GM12878 (cell line): ENCODE results near the gene NFE2L3. TPM values are rescaled to one million over a fixed set of nuclear protein-coding genes. Genes with fewer than 3 reads are reported as not detected.

Source experiments
- BACH1 ChIP-seq: fragments of 450-650 bp; IDR thresholded peaks from 2 replicates; pipeline ENCODE4 v1.6.1; 2017; ENCODE audit warnings: mild to moderate bottlenecking, borderline replicate concordance
- DPF2 ChIP-seq: fragments of 450-650 bp; IDR thresholded peaks from 2 replicates; pipeline ENCODE4 v1.6.1; 2017; ENCODE audit warnings: mild to moderate bottlenecking
- EGR1 ChIP-seq, 2 experiments: IDR thresholded peaks; 1 replicate in 1 of 2; 2 replicates in 1 of 2; pipeline ENCODE4 v1.6.1; 2011 to 2012; ENCODE audit warnings: low read depth in 2 of 2, low read length in 2 of 2, borderline replicate concordance in 1 of 2, mild to moderate bottlenecking in 1 of 2, moderate library complexity in 1 of 2
- FOXK2 ChIP-seq: fragments of 450-650 bp; IDR thresholded peaks from 2 replicates; pipeline ENCODE4 v1.6.1; 2017; ENCODE audit warnings: mild to moderate bottlenecking, moderate library complexity
- HDGF ChIP-seq: fragments of 450-650 bp; IDR thresholded peaks from 2 replicates; pipeline ENCODE4 v1.6.1; 2016; ENCODE audit warnings: antibody characterized with exemption
- KLF5 ChIP-seq: fragments of 450-650 bp; IDR thresholded peaks from 2 replicates; pipeline ENCODE4 v1.6.1; 2014; ENCODE audit warnings: mild to moderate bottlenecking; ENCODE audit not compliant: partially characterized antibody
- MTA3 ChIP-seq: IDR thresholded peaks from 2 replicates; pipeline ENCODE4 v1.6.1; 2012; ENCODE audit warnings: low read length, inconsistent platforms, borderline replicate concordance
- NFYA ChIP-seq: IDR thresholded peaks from 2 replicates; pipeline ENCODE4 v1.6.1; 2011; ENCODE audit warnings: low read depth, mild to moderate bottlenecking, low read length, improper control_type of control experiment, borderline replicate concordance
- NR2F1 ChIP-seq: fragments of 450-650 bp; conservative IDR thresholded peaks from 2 replicates; pipeline ENCODE4 v1.6.1; 2017; ENCODE audit warnings: mild to moderate bottlenecking
- POU2F2 ChIP-seq: IDR thresholded peaks from 3 replicates; pipeline ENCODE4 v1.6.1; 2011; ENCODE audit warnings: low read depth, mild to moderate bottlenecking, low read length, borderline replicate concordance
- RAD51 ChIP-seq: fragments of 450-650 bp; IDR thresholded peaks from 2 replicates; pipeline ENCODE4 v1.6.1; 2016; ENCODE audit warnings: moderate library complexity, mild to moderate bottlenecking, inconsistent platforms
- SKIL ChIP-seq: fragments of 450-650 bp; IDR thresholded peaks from 2 replicates; pipeline ENCODE4 v1.6.1; 2017; ENCODE audit warnings: mild to moderate bottlenecking, low read depth, inconsistent platforms; ENCODE audit not compliant: poor library complexity, severe bottlenecking
- SMARCA5 ChIP-seq: fragments of 450-650 bp; IDR thresholded peaks from 2 replicates; pipeline ENCODE4 v1.6.1; 2017; ENCODE audit warnings: mild to moderate bottlenecking
- SP1 ChIP-seq: IDR thresholded peaks from one replicate; pipeline ENCODE4 v1.6.1; 2011; ENCODE audit warnings: low read depth, low read length
- WRNIP1 ChIP-seq: IDR thresholded peaks from 2 replicates; pipeline ENCODE4 v1.6.1; 2011; ENCODE audit warnings: low read depth, low read length, improper control_type of control experiment, borderline replicate concordance
- ZBED1 ChIP-seq: IDR thresholded peaks from 2 replicates; pipeline ENCODE4 v1.6.1; 2016; ENCODE audit warnings: borderline replicate concordance
- ZNF24 ChIP-seq: fragments of 450-650 bp; IDR thresholded peaks from 2 replicates; pipeline ENCODE4 v1.6.1; 2017; ENCODE audit warnings: antibody characterized with exemption, mild to moderate bottlenecking
- ZNF384 ChIP-seq: IDR thresholded peaks from 2 replicates; pipeline ENCODE4 v1.6.1; 2012; ENCODE audit warnings: low read depth, mild to moderate bottlenecking, low read length, improper control_type of control experiment, borderline replicate concordance
- polyA plus RNA-seq, 11 experiments: library from polyadenylated mRNA; depleted of rRNA in 4 of 11; unstranded in 6 of 11; stranded (reverse) in 5 of 11; fragments of >200 nt; fragmentation: Nextera tagmentation in 4 of 11; fragmentation: Illumina TruSeq in 1 of 11; extraction: Ambion mirVana in 4 of 11; extraction: Trizol in 1 of 11; gene quantifications; 1 replicate in 1 of 11; 2 replicates in 10 of 11; pipeline versions ENCODE4 v1.2.1 to v1.2.3, GENCODE V29; 2011 to 2016; ENCODE audit warnings: inconsistent platforms in 2 of 11, missing spikeins in 2 of 11, low read depth in 1 of 11
- total RNA-seq, 4 experiments: library from RNA; depleted of rRNA in 3 of 4; stranded (reverse); fragments of >200 nt in 3 of 4; fragmentation: Illumina TruSeq in 1 of 4; extraction: Trizol in 1 of 4; gene quantifications; 2 replicates each; pipeline versions ENCODE4 v1.2.1 to v1.2.3, GENCODE V29; 2013 to 2021

The NFE2L3 gene
- total and polyA plus RNA-seq, 10 of the 15 experiments (the other 5 are each of a cell fraction or from before 2014, with no cell fraction given) = 4.4 to 34.9 (median 13.0) TPM

- peak; percentile 86 for TF ChIP-seq ZNF24
- 0 out of 2 replicates have a peak, but pooled peaks have one; percentile 81 for TF ChIP-seq WRNIP1
- peak; percentile 76 for TF ChIP-seq BACH1
- no peak for TF ChIP-seq MTA3
- peak; percentile 94 for TF ChIP-seq ZBED1
- TF ChIP-seq SKIL = no peak
- TF ChIP-seq RAD51 = no peak
- TF ChIP-seq EGR1 (IDR thresholded peaks at IDR 0.05; ENCODE audit: borderline replicate concordance in 1 of 2, low read depth in 2 of 2, low read length in 2 of 2) = peak; percentile 50 to 96
- TF ChIP-seq HDGF = peak; percentile 64; the same call in 1 of the 2 replicates
- no peak for TF ChIP-seq FOXK2
- TF ChIP-seq DPF2 = peak; percentile 80
- TF ChIP-seq NFYA = no peak
- TF ChIP-seq NR2F1 = no peak
- peak; percentile 90 for TF ChIP-seq KLF5
- peak; percentile 41 for TF ChIP-seq SP1
- TF ChIP-seq SMARCA5 = no peak
- peak; percentile 99 for TF ChIP-seq POU2F2
- TF ChIP-seq ZNF384 = no peak
Measured at GRCh38 chr7:26200444-26201246, 48.6 kb downstream of the NFE2L3 start, which contains the start of gene HNRNPA2B1 (continued).
